K562 (cell line): ENCODE data around the gene KCP. TPM values are rescaled to one million over a fixed set of nuclear protein-coding genes. Genes with fewer than 3 reads are reported as not detected.
A peak's percentile ranks its signal among the peaks of the same experiment; 100 is the strongest.

Experiments
- ATAC-seq: fragments of 200-7000 bp; cut with Tn5 transposase; 3 replicates; pipeline ENCODE4 v1.9.1; 2020; ENCODE audit warnings: moderate library complexity
- BruUV-seq: library from RNA; stranded (reverse); fragments of 400-500 nt; replicated peaks from 2 replicates; lab custom pipeline; 2021; lab: Mats Ljungman, UMichigan
- CTCF ChIA-PET: fragments of 300-600 bp; formaldehyde crosslinking; extraction: SDS; loops from one replicate; lab custom pipeline; 2021; ENCODE audit warnings: low intra/inter-chr PET ratio; lab: Yijun Ruan, JAX
- POLR2A ChIA-PET: fragments of 300-600, 350-650 bp; sonication (Branson Sonifier 250); formaldehyde crosslinking; extraction: SDS; loops from one replicate; lab custom pipeline; 2021; ENCODE audit warnings: antibody characterized with exemption, inconsistent platforms; lab: Yijun Ruan, JAX
- DNase-seq, 4 experiments: peaks; one replicate each; pipeline versions ENCODE4 v3.0.0 to v3.0.0-alpha.2; 2011 to 2018; ENCODE audit warnings: low spot score in 3 of 4, mixed read lengths in 3 of 4; ENCODE audit errors: extremely low read depth in 1 of 4
- FAIRE-seq: peaks from 2 replicates; lab custom pipeline; 2011; peaks lifted over from hg19 to GRCh38; lab: Jason Lieb, UNC
- H2AFZ ChIP-seq: 2 replicates; pipeline ENCODE4 v1.6.0; 2011; ENCODE audit warnings: low read depth, low read length, control low read depth, inconsistent platforms
- H3K27ac ChIP-seq: fragments of 200-600 bp; 3 replicates; pipeline ENCODE4 v1.8.0; 2011; ENCODE audit warnings: low read depth, mild to moderate bottlenecking, control low read depth, inconsistent platforms, low read length, moderate library complexity, mixed read lengths; ENCODE audit errors: extremely low read depth
- H3K27me3 ChIP-seq, 2 experiments: fragments of 300-600 bp in 1 of 2; 2 replicates in 1 of 2; 3 replicates in 1 of 2; pipeline versions ENCODE4 v1.6.0 to v1.8.0; 2011; ENCODE audit warnings: inconsistent platforms in 2 of 2, low read length in 2 of 2, mild to moderate bottlenecking in 1 of 2, mixed read lengths in 1 of 2, moderate library complexity in 1 of 2; ENCODE audit not compliant: control insufficient read depth in 2 of 2, insufficient read depth in 2 of 2
- H3K36me3 ChIP-seq: fragments of 300-600 bp; 3 replicates; pipeline ENCODE4 v1.8.0; 2011; ENCODE audit warnings: mild to moderate bottlenecking, low read length, inconsistent platforms; ENCODE audit not compliant: control insufficient read depth, insufficient read depth
- H3K4me1 ChIP-seq, 2 experiments: fragments of 200-600 bp in 1 of 2; replicated peaks in 1 of 2; 2 replicates in 1 of 2; 3 replicates in 1 of 2; pipeline versions ENCODE4 v1.5.1 to v1.8.0; 2011; ENCODE audit warnings: inconsistent platforms in 2 of 2, low read length in 2 of 2, mild to moderate bottlenecking in 1 of 2, mixed read lengths in 1 of 2, moderate library complexity in 1 of 2; ENCODE audit not compliant: control insufficient read depth in 2 of 2, insufficient read depth in 2 of 2
- H3K4me2 ChIP-seq: 2 replicates; pipeline ENCODE4 v1.6.1; 2011; ENCODE audit warnings: low read length, control low read depth, inconsistent platforms, mixed read lengths; ENCODE audit not compliant: insufficient read depth
- H3K4me3 ChIP-seq: fragments of 200-600 bp; sonication (generic), shearing (Covaris generic); 2 replicates; pipeline ENCODE4 v1.5.1; 2016; ENCODE audit warnings: control low read depth, inconsistent platforms
- H3K79me2 ChIP-seq: fragments of 200-600 bp; 3 replicates; pipeline ENCODE4 v1.8.0; 2011; ENCODE audit warnings: low read length, inconsistent platforms; ENCODE audit not compliant: control insufficient read depth, insufficient read depth
- H3K9ac ChIP-seq, 2 experiments: 2 replicates each; pipeline versions ENCODE4 v1.6.0 to v1.6.1; 2011; ENCODE audit warnings: low read depth in 2 of 2, low read length in 2 of 2, control low read depth in 1 of 2, inconsistent platforms in 1 of 2, mild to moderate bottlenecking in 1 of 2, mixed read lengths in 1 of 2; ENCODE audit not compliant: insufficient read depth in 1 of 2
- H3K9me1 ChIP-seq: one replicate; pipeline ENCODE4 v1.6.0; 2011; ENCODE audit warnings: inconsistent platforms, mild to moderate bottlenecking, low read length, moderate library complexity; ENCODE audit not compliant: control insufficient read depth, insufficient read depth
- H3K9me3 ChIP-seq: replicated peaks from 2 replicates; pipeline ENCODE4 v1.5.1; 2011; ENCODE audit warnings: low read depth, low read length, inconsistent platforms; ENCODE audit not compliant: control insufficient read depth, insufficient read depth
- H4K20me1 ChIP-seq: replicated peaks from 2 replicates; pipeline ENCODE4 v1.6.1; 2011; ENCODE audit warnings: low read length, inconsistent platforms, mixed read lengths; ENCODE audit not compliant: control insufficient read depth, insufficient read depth
- BHLHE40 ChIP-seq: IDR thresholded peaks from 2 replicates; pipeline ENCODE4 v1.6.1; 2011; ENCODE audit warnings: low read length, improper control_type of control experiment
- GTF2B ChIP-seq: IDR thresholded peaks from 2 replicates; pipeline ENCODE4 v1.6.1; 2011; ENCODE audit not compliant: insufficient read length; ENCODE audit errors: extremely low read depth
- JUNB ChIP-seq: fragments of 450-650 bp; formaldehyde crosslinking; conservative IDR thresholded peaks from 2 replicates; pipeline ENCODE4 v1.4.0; 2020; ENCODE audit warnings: mild to moderate bottlenecking
- KLF6 ChIP-seq: fragments of 250-450 bp; sonication (Bioruptor Pico); IDR thresholded peaks from 2 replicates; pipeline ENCODE4 v1.4.0; 2020; ENCODE audit warnings: mild to moderate bottlenecking, moderate library complexity, borderline replicate concordance
- MEF2A ChIP-seq: IDR thresholded peaks from 2 replicates; pipeline ENCODE4 v1.6.1; 2011; ENCODE audit warnings: low read depth, mild to moderate bottlenecking, low read length, moderate library complexity; ENCODE audit not compliant: control insufficient read depth
- MLX ChIP-seq, 2 experiments: fragments of 450-650 bp in 1 of 2; sonication (generic) in 1 of 2; formaldehyde crosslinking; conservative IDR thresholded peaks; 2 replicates each; pipeline versions ENCODE4 v1.4.0 to v1.8.1; 2020 to 2022; ENCODE audit warnings: mild to moderate bottlenecking in 1 of 2, missing genetic modification reagents in 1 of 2
- RAD51 ChIP-seq: fragments of 450-650 bp; IDR thresholded peaks from 2 replicates; pipeline ENCODE4 v1.7.1; 2016; ENCODE audit warnings: low read depth, mild to moderate bottlenecking, borderline replicate concordance
- TAF1 ChIP-seq: IDR thresholded peaks from 2 replicates; pipeline ENCODE4 v1.6.1; 2011; ENCODE audit warnings: mild to moderate bottlenecking, low read length, moderate library complexity; ENCODE audit not compliant: insufficient read depth, control insufficient read depth, severe bottlenecking; ENCODE audit errors: extremely low read depth
- TFE3 ChIP-seq: fragments of 450-650 bp; formaldehyde crosslinking; IDR thresholded peaks from 2 replicates; pipeline ENCODE4 v1.4.0; 2020; ENCODE audit warnings: mild to moderate bottlenecking, mixed read lengths
- TGIF2 ChIP-seq: sonication (generic); formaldehyde crosslinking; IDR thresholded peaks from 2 replicates; pipeline ENCODE4 v1.8.1; 2022; ENCODE audit warnings: mild to moderate bottlenecking, missing genetic modification reagents, moderate library complexity
- USF2 ChIP-seq: sonication (generic); formaldehyde crosslinking; IDR thresholded peaks from 2 replicates; pipeline ENCODE4 v1.5.0; 2020; ENCODE audit warnings: missing genetic modification reagents
- ZHX1 ChIP-seq: fragments of 150-350 bp; conservative IDR thresholded peaks from 2 replicates; pipeline ENCODE4 v1.6.1; 2014; ENCODE audit warnings: low read length
- ZNF384 ChIP-seq: IDR thresholded peaks from 2 replicates; pipeline ENCODE4 v1.6.1; 2012; ENCODE audit warnings: low read depth, low read length, improper control_type of control experiment
- WGBS: fragments of 100-300 bp; shearing (Covaris generic); methylation state at CpG from one replicate; pipeline ENCODE4 v1.1.6; 2016; ENCODE audit warnings: low coverage, mixed read lengths; ENCODE audit not compliant: insufficient coverage; ENCODE audit errors: missing lambda C conversion rate; 5-methylcytosine and 5-hydroxymethylcytosine counted together
- in situ Hi-C: fragments of 300-500 bp; cut with MboI; formaldehyde crosslinking; loops from 4 replicates; pipeline ENCODE4 v1.15.0; 2018; ENCODE audit warnings: inconsistent platforms, mixed read lengths
- intact Hi-C: fragments of 100-400 bp; cut with micrococcal nuclease; formaldehyde crosslinking; loops from 2 replicates; pipeline ENCODE4 v1.14.2; 2022
- polyA plus RNA-seq, 8 experiments: library from polyadenylated mRNA; depleted of rRNA in 4 of 8; stranded (reverse) in 5 of 8; unstranded in 3 of 8; fragments of >200 nt; fragmentation: Nextera tagmentation in 2 of 8; fragmentation: Illumina TruSeq in 1 of 8; extraction: Ambion mirVana in 2 of 8; extraction: Trizol in 1 of 8; gene quantifications; 2 replicates each; pipeline versions ENCODE4 v1.2.1 to v1.2.3, GENCODE V29; 2011 to 2014; ENCODE audit warnings: inconsistent platforms in 1 of 8, missing spikeins in 1 of 8
- total RNA-seq, 7 experiments: library from RNA; depleted of rRNA in 6 of 7; stranded (reverse); fragments of >200 nt in 6 of 7; fragmentation: Illumina TruSeq in 2 of 7; extraction: Trizol in 2 of 7; gene quantifications; 2 replicates each; pipeline versions ENCODE4 v1.2.1 to v1.2.3, GENCODE V29; 2011 to 2021; ENCODE audit warnings: low replicate concordance in 1 of 7

Gene KCP
- total and polyA plus RNA-seq, 9 of the 15 experiments (the other 6 are each of a cell fraction or from before 2014, with no cell fraction given) = 0.06 to 0.17 (median 0.12) TPM; not detected in 3

GRCh38 chr7:128879461-128879938 is 31.0 kb downstream of the KCP start:
- FAIRE-seq (no peak), ATAC-seq (peak; percentile 39), DNase-seq (peak in 1 of 4 experiments; percentile 33)
- Histone ChIP-seq H3K27me3 (no peaks in the 10 kb centered on the region), H2AFZ (peak overlapping the region; percentile 29; the same call in 1 of the 2 replicates), H3K9me1 (no peaks in the 10 kb centered on the region), H3K9me3 (no peaks in the 10 kb centered on the region; the same call in 1 of the 2 replicates), H3K27ac (no peak overlapping the region), H3K4me3 (no peak overlapping the region), H3K79me2 (no peaks in the 10 kb centered on the region), H3K36me3 (no peaks in the 10 kb centered on the region), H3K4me2 (peak overlapping the region; percentile 57; the same call in 1 of the 2 replicates), H3K4me1 (peaks cover 0 to 50% of the 10 kb centered on the region in 2 experiments; a peak in 3 of 5 replicates), H4K20me1 (no peaks in the 10 kb centered on the region; the same call in 1 of the 2 replicates), H3K9ac (peak overlapping the region in 1 of 2 experiments; percentile 69; a peak in 2 of 4 replicates)
- ChIA-PET POLR2A (interaction anchor here (0.7 to 1.9 kb wide), 4 partner anchors 164 to 452 kb away, joined by 3 to 5 read pairs (median 4); partner anchors contain the start of gene METTL2B), CTCF (interaction anchor here (0.6 to 4.9 kb wide), 8 partner anchors 16 to 532 kb away, joined by 4 to 50 read pairs (median 6); no protein-coding TSS in a partner anchor)
- WGBS = 23% methylated on average over 19 of the region's 19 CpGs
- BruUV-seq = no TSS peak
- intact Hi-C loops = no loop called here
- in situ Hi-C loops = loop anchor here (5.0 kb wide), 1 partner anchor 402 kb away; the partner anchor contains the start of gene METTL2B
- TF ChIP-seq KLF6 (no peak), TAF1 (no peak), JUNB (CRISPR knock-in tag) (no peak), ZNF384 (no peak), BHLHE40 (peak; percentile 83), RAD51 (peak; percentile 76; the same call in 1 of the 2 replicates), GTF2B (no peak), MEF2A (no peak), USF2 (peak; percentile 81), ZHX1 (no peak), MLX (CRISPR knock-in tag; conservative IDR thresholded peaks at IDR 0.05) (0 out of 4 replicates have a peak, but pooled peaks of 1 of the 2 experiments have one; percentile 24), TFE3 (CRISPR knock-in tag) (peak; percentile 19; the same call in 1 of the 2 replicates), TGIF2 (CRISPR knock-in tag) (no peak)
